Stimulated activated CD4-positive, alpha-beta T cell treated with anti-CD3 and anti-CD28 coated beads, Interleukin-15, amount 100 ng/mL, for 48 hours (primary cell): ENCODE data around the gene PTPN6.

Experiments used
- DNase-seq, 2 donors: peaks; one replicate each; pipeline ENCODE4 v3.0.0-alpha.2; 2020; ENCODE audit warnings: low read depth in 2 of 2

The PTPN6 gene

GRCh38 chr12:6941782-6942181, 9.4 kb upstream of the PTPN6 start:
- no peak for DNase-seq

GRCh38 chr12:6942331-6942665, 8.9 kb upstream of the PTPN6 start:
- no peak for DNase-seq

GRCh38 chr12:6943389-6943721, 7.8 kb upstream of the PTPN6 start:
- peak in 1 of 2 donors; percentile 65 for DNase-seq

- peak; percentile 74 to 82 for DNase-seq
These were observed 7.3 kb upstream of the PTPN6 start, which contains the start of the genes C12orf57 and RNU7-1 for GRCh38 chr12:6943722-6944380. C12orf57 (plus strand) TSS chr12:6944022; CDS start chr12:6944122, 100 bp downstream. RNU7-1 (plus strand) TSS chr12:6943816.

GRCh38 chr12:6944381-6945186, 6.6 kb upstream of the PTPN6 start:
- DNase-seq = peak; percentile 83

GRCh38 chr12:6945613-6946012, 5.5 kb upstream of the PTPN6 start:
- DNase-seq = no peak

- peak in 1 of 2 donors; percentile 48 for DNase-seq
These were observed 4.9 kb upstream of the PTPN6 start for GRCh38 chr12:6946033-6946919.

GRCh38 chr12:6946920-6947374, 4.2 kb upstream of the PTPN6 start:
- no peak for DNase-seq

GRCh38 chr12:6947615-6948014, 3.5 kb upstream of the PTPN6 start:
- no peak for DNase-seq

GRCh38 chr12:6948873-6949594, 2.1 kb upstream of the PTPN6 start:
- no peak for DNase-seq

GRCh38 chr12:6950401-6950801, 755 bp upstream of the PTPN6 start:
- no peak for DNase-seq

- DNase-seq = no peak
These were observed 480 bp downstream of the PTPN6 start for GRCh38 chr12:6951551-6952120.

GRCh38 chr12:6952121-6952862, 1.1 kb downstream of the PTPN6 start:
- no peak for DNase-seq

GRCh38 chr12:6952863-6953441, 1.8 kb downstream of the PTPN6 start:
- DNase-seq = no peak

- DNase-seq = peak in 1 of 2 donors; percentile 67
These were observed 2.5 kb downstream of the PTPN6 start for GRCh38 chr12:6953442-6954315.

GRCh38 chr12:6954316-6955107, 3.4 kb downstream of the PTPN6 start:
- no peak for DNase-seq

GRCh38 chr12:6955108-6956020, 4.2 kb downstream of the PTPN6 start:
- no peak for DNase-seq
